H1 (cell line): Measurements from ENCODE around the gene APBB1. TPM values are rescaled to one million over a fixed set of nuclear protein-coding genes. Genes with fewer than 3 reads are reported as not detected.

ENCODE experiments used
- CTCF ChIA-PET: fragments of 300-600 bp; sonication (Branson Sonifier 250); formaldehyde crosslinking; loops from one replicate; lab custom pipeline; 2021; ENCODE audit not compliant: partially characterized antibody; lab: Charles Lee
- POLR2A ChIA-PET: fragments of 300-600 bp; sonication (Branson Sonifier 250); formaldehyde crosslinking; loops from one replicate; lab custom pipeline; 2021; ENCODE audit warnings: inconsistent platforms; ENCODE audit not compliant: partially characterized antibody; lab: Charles Lee
- DNase-seq, 2 experiments: peaks; one replicate each; pipeline versions ENCODE4 v3.0.0 to v3.0.0-alpha.2; 2010 to 2022; ENCODE audit warnings: low spot score in 2 of 2, low read depth in 1 of 2, mixed read lengths in 1 of 2
- FAIRE-seq: peaks from 2 replicates; lab custom pipeline; 2011; peaks lifted over from hg19 to GRCh38; lab: Jason Lieb, UNC
- H2AFZ ChIP-seq: 2 replicates; pipeline ENCODE4 v1.8.1; 2012; ENCODE audit warnings: low read length, inconsistent platforms
- H2AK5ac ChIP-seq: 2 replicates; pipeline ENCODE4 v1.6.1; 2013; ENCODE audit warnings: low read depth, low read length
- H2BK120ac ChIP-seq: replicated peaks from 2 replicates; pipeline ENCODE3; 2013; ENCODE audit warnings: low read depth, low read length, inconsistent platforms
- H2BK12ac ChIP-seq: 2 replicates; pipeline ENCODE4 v1.6.1; 2013; ENCODE audit warnings: low read depth, low read length
- H2BK15ac ChIP-seq: 2 replicates; pipeline ENCODE4 v1.6.1; 2013; ENCODE audit warnings: low read length
- H2BK20ac ChIP-seq: 2 replicates; pipeline ENCODE4 v1.6.1; 2013; ENCODE audit warnings: low read length
- H2BK5ac ChIP-seq: 2 replicates; pipeline ENCODE4 v1.6.1; 2013; ENCODE audit warnings: low read depth, low read length
- H3K14ac ChIP-seq: 2 replicates; pipeline ENCODE4 v1.6.1; 2013; ENCODE audit warnings: inconsistent platforms; ENCODE audit not compliant: insufficient read length
- H3K18ac ChIP-seq: 2 replicates; pipeline ENCODE4 v1.6.1; 2013; ENCODE audit warnings: low read length; ENCODE audit errors: extremely low read depth
- H3K23ac ChIP-seq: 2 replicates; pipeline ENCODE4 v1.6.1; 2013; ENCODE audit warnings: inconsistent platforms; ENCODE audit not compliant: insufficient read length
- H3K23me2 ChIP-seq: 2 replicates; pipeline ENCODE4 v1.6.1; 2013; ENCODE audit warnings: low read depth, low read length
- H3K27ac ChIP-seq: 2 replicates; pipeline ENCODE4 v1.6.1; 2011; ENCODE audit warnings: low read depth, low read length, inconsistent platforms
- H3K27me3 ChIP-seq, 4 experiments: replicated peaks in 1 of 4; 1 replicate in 1 of 4; 2 replicates in 3 of 4; pipeline versions ENCODE4 v1.6.1 to v1.8.1; 2011 to 2013; ENCODE audit warnings: low read length in 3 of 4, mild to moderate bottlenecking in 3 of 4, inconsistent platforms in 2 of 4, mixed read lengths in 2 of 4, moderate library complexity in 1 of 4; ENCODE audit not compliant: control insufficient read depth in 3 of 4, insufficient read depth in 3 of 4; ENCODE audit errors: extremely low read depth in 1 of 4
- H3K36me3 ChIP-seq, 4 experiments: 2 replicates each; pipeline versions ENCODE4 v1.6.1 to v1.8.1; 2011 to 2013; ENCODE audit warnings: mild to moderate bottlenecking in 4 of 4, low read length in 3 of 4, moderate library complexity in 2 of 4, control low read depth in 1 of 4, inconsistent platforms in 1 of 4; ENCODE audit not compliant: insufficient read depth in 4 of 4, control insufficient read depth in 2 of 4
- H3K4ac ChIP-seq: replicated peaks from 2 replicates; pipeline ENCODE3; 2013; ENCODE audit warnings: low read length, low read depth, mixed read lengths, inconsistent platforms; ENCODE audit not compliant: insufficient read length
- H3K4me1 ChIP-seq, 4 experiments: replicated peaks in 1 of 4; 1 replicate in 1 of 4; 2 replicates in 3 of 4; pipeline versions ENCODE4 v1.6.1 to v1.8.1; 2011 to 2013; ENCODE audit warnings: low read length in 3 of 4, inconsistent platforms in 2 of 4, mixed read lengths in 1 of 4; ENCODE audit not compliant: insufficient read depth in 4 of 4, control insufficient read depth in 3 of 4
- H3K4me2 ChIP-seq, 2 experiments: 2 replicates each; pipeline versions ENCODE4 v1.6.1 to v1.8.1; 2011 to 2013; ENCODE audit warnings: low read depth in 2 of 2, low read length in 2 of 2, control low read depth in 1 of 2, inconsistent platforms in 1 of 2, mild to moderate bottlenecking in 1 of 2; ENCODE audit not compliant: insufficient read depth in 1 of 2
- H3K4me3 ChIP-seq, 4 experiments: fragments of 200-600, 300-600 bp in 1 of 4; sonication (generic), shearing (Covaris generic), sonication (Bioruptor Twin) in 1 of 4; 2 replicates each; pipeline versions ENCODE4 v1.5.1 to v1.8.1; 2011 to 2016; ENCODE audit warnings: low read length in 4 of 4, low read depth in 3 of 4, control low read depth in 2 of 4, inconsistent platforms in 2 of 4, mild to moderate bottlenecking in 2 of 4, mixed read lengths in 1 of 4, moderate library complexity in 1 of 4; ENCODE audit not compliant: insufficient read depth in 2 of 4; ENCODE audit errors: extremely low read depth in 1 of 4
- H3K56ac ChIP-seq: replicated peaks from 2 replicates; pipeline ENCODE3; 2013; ENCODE audit warnings: low read depth, mild to moderate bottlenecking, mixed read lengths, low read length, inconsistent platforms; ENCODE audit not compliant: insufficient read length
- H3K79me1 ChIP-seq: 2 replicates; pipeline ENCODE4 v1.6.1; 2013; ENCODE audit warnings: low read depth, low read length, control low read depth
- H3K79me2 ChIP-seq, 2 experiments: 2 replicates each; pipeline versions ENCODE4 v1.6.1 to v1.8.1; 2012 to 2013; ENCODE audit warnings: low read length in 2 of 2, mild to moderate bottlenecking in 2 of 2, inconsistent platforms in 1 of 2; ENCODE audit not compliant: insufficient read depth in 2 of 2, control insufficient read depth in 1 of 2
- H3K9ac ChIP-seq, 4 experiments: replicated peaks in 1 of 4; 1 replicate in 1 of 4; 2 replicates in 3 of 4; pipeline versions ENCODE4 v1.6.1 to v1.8.1; 2011 to 2013; ENCODE audit warnings: low read depth in 3 of 4, low read length in 3 of 4, control low read depth in 2 of 4, mild to moderate bottlenecking in 2 of 4, moderate library complexity in 2 of 4, inconsistent platforms in 1 of 4; ENCODE audit errors: extremely low read depth in 1 of 4
- H3K9me3 ChIP-seq, 2 experiments: 2 replicates each; pipeline versions ENCODE4 v1.6.1 to v1.8.1; 2012 to 2013; ENCODE audit warnings: mild to moderate bottlenecking in 2 of 2, moderate library complexity in 2 of 2, control low read depth in 1 of 2, inconsistent platforms in 1 of 2, low read depth in 1 of 2, low read length in 1 of 2, mixed read lengths in 1 of 2; ENCODE audit not compliant: insufficient read depth in 2 of 2
- H4K20me1 ChIP-seq, 2 experiments: replicated peaks in 1 of 2; 2 replicates each; pipeline versions ENCODE3 to v1.8.1; 2011 to 2013; ENCODE audit warnings: inconsistent platforms in 2 of 2, low read length in 2 of 2, mild to moderate bottlenecking in 1 of 2; ENCODE audit not compliant: insufficient read depth in 2 of 2, control insufficient read depth in 1 of 2
- H4K5ac ChIP-seq: 2 replicates; pipeline ENCODE4 v1.6.1; 2013; ENCODE audit warnings: low read length, low read depth, mixed read lengths, inconsistent platforms; ENCODE audit not compliant: insufficient read length
- H4K8ac ChIP-seq: 2 replicates; pipeline ENCODE4 v1.8.0; 2013; ENCODE audit warnings: mild to moderate bottlenecking, moderate library complexity, low read length, inconsistent platforms; ENCODE audit not compliant: insufficient read depth; ENCODE audit errors: extremely low read depth
- H4K91ac ChIP-seq: replicated peaks from 2 replicates; pipeline ENCODE3; 2013; ENCODE audit warnings: low read length, mixed read lengths, inconsistent platforms; ENCODE audit not compliant: insufficient read length
- ASH2L ChIP-seq: fragments of 200-600, 300-600 bp; sonication (generic); IDR thresholded peaks from one replicate; pipeline ENCODE4 v1.7.1; 2017; ENCODE audit warnings: low read length
- POU5F1 ChIP-seq: IDR thresholded peaks from 2 replicates; pipeline ENCODE4 v1.6.1; 2011; ENCODE audit warnings: low read depth, mild to moderate bottlenecking, low read length, moderate library complexity
- SP4 ChIP-seq: IDR thresholded peaks from 2 replicates; pipeline ENCODE4 v1.6.1; 2012; ENCODE audit warnings: low read length, inconsistent platforms
- TAF7 ChIP-seq: optimal IDR thresholded peaks from 2 replicates; pipeline ENCODE3; 2011; ENCODE audit warnings: low read depth, mild to moderate bottlenecking, inconsistent platforms, low read length, moderate library complexity, borderline replicate concordance
- WGBS, 2 experiments: shearing (Covaris generic) in 1 of 2; methylation state at CpG; one replicate each; pipeline versions ENCODE4 v1.1.6 to v1.1.7; 2013 to 2015; ENCODE audit warnings: low lambda C conversion rate in 2 of 2, mixed read lengths in 2 of 2, inconsistent platforms in 1 of 2, low coverage in 1 of 2, missing lambda C conversion rate in 1 of 2; ENCODE audit not compliant: insufficient replicate concordance in 2 of 2, insufficient coverage in 1 of 2, insufficient read length in 1 of 2; ENCODE audit errors: extremely low coverage in 1 of 2, missing lambda C conversion rate in 1 of 2; 5-methylcytosine and 5-hydroxymethylcytosine counted together
- polyA plus RNA-seq, 7 experiments: library from polyadenylated mRNA; depleted of rRNA in 3 of 7; stranded (reverse) in 5 of 7; unstranded in 2 of 7; fragments of >200 nt in 5 of 7; fragments of 200-250 nt in 2 of 7; gene quantifications; 1 replicate in 5 of 7; 2 replicates in 1 of 7; 4 replicates in 1 of 7; pipeline versions ENCODE4 v1.2.1 to v1.2.3, GENCODE V29; 2011 to 2013; ENCODE audit warnings: missing spikeins in 2 of 7, mixed read lengths in 2 of 7
- total RNA-seq: library from RNA; stranded (reverse); fragmentation: NEBNext Ultra II Directional; extraction: Animal tissue kit (Norgen Biotek cat#: 25700); gene quantifications from 2 replicates; pipeline ENCODE4 v1.2.1, GENCODE V29; 2021

The APBB1 gene
- total and polyA plus RNA-seq, 2 of the 8 experiments (the other 6 are each of a cell fraction or from before 2014, with no cell fraction given) = 23.9 to 33.1 TPM

GRCh38 chr11:6365659-6366058 lies 53.2 kb downstream of the APBB1 start:
- Histone ChIP-seq H2AK5ac (no peak overlapping the region), H3K18ac (no peak overlapping the region), H3K27me3 (no peaks in the 10 kb centered on the region), H3K56ac (no peak overlapping the region), H4K8ac (no peak overlapping the region), H2BK20ac (no peak overlapping the region), H3K4me2 (no peak overlapping the region), H3K79me1 (no peaks in the 10 kb centered on the region), H3K23ac (no peak overlapping the region), H4K20me1 (no peaks in the 10 kb centered on the region), H4K91ac (no peak overlapping the region), H3K23me2 (no peaks in the 10 kb centered on the region), H4K5ac (no peak overlapping the region), H2AFZ (peak overlapping the region; percentile 32; the same call in 1 of the 2 replicates), H3K14ac (no peak overlapping the region), H3K4me1 (peaks cover 0 to 4% (median 0%) of the 10 kb centered on the region in 4 experiments; a peak in 1 of 7 replicates), H3K4me3 (no peak overlapping the region), H3K9ac (no peak overlapping the region), H2BK12ac (no peak overlapping the region), H2BK120ac (no peak overlapping the region), H3K4ac (no peak overlapping the region), H3K9me3 (no peaks in the 10 kb centered on the region), H2BK5ac (no peak overlapping the region), H3K36me3 (no peaks in the 10 kb centered on the region), H3K27ac (no peak overlapping the region), H3K79me2 (no peaks in the 10 kb centered on the region), H2BK15ac (no peak overlapping the region)
- FAIRE-seq (no peak), DNase-seq (no peak)
- CTCF ChIA-PET = interaction anchor here (0.7 to 1.4 kb wide), 3 partner anchors 12 to 114 kb away, joined by 3 to 4 read pairs (median 3); no protein-coding TSS in a partner anchor
- 83% methylated on average over 2 of the region's 2 CpGs; no CpG with 5 or more reads in 1 of the 2 experiments for WGBS, 2 experiments
- POLR2A ChIA-PET = no interaction called here
- no peak for TF ChIP-seq SP4
- TF ChIP-seq TAF7 = no peak
- no peak for TF ChIP-seq POU5F1
- no peak for TF ChIP-seq ASH2L
